Activated T-cell treated with anti-CD3 and anti-CD28 coated beads for 4 hours (primary cell): ENCODE measurements around the gene DNAJC5.

Experiments used
- DNase-seq: peaks from one replicate; pipeline ENCODE4 v3.0.0-alpha.2; 2020

DNAJC5 gene

DNA sequence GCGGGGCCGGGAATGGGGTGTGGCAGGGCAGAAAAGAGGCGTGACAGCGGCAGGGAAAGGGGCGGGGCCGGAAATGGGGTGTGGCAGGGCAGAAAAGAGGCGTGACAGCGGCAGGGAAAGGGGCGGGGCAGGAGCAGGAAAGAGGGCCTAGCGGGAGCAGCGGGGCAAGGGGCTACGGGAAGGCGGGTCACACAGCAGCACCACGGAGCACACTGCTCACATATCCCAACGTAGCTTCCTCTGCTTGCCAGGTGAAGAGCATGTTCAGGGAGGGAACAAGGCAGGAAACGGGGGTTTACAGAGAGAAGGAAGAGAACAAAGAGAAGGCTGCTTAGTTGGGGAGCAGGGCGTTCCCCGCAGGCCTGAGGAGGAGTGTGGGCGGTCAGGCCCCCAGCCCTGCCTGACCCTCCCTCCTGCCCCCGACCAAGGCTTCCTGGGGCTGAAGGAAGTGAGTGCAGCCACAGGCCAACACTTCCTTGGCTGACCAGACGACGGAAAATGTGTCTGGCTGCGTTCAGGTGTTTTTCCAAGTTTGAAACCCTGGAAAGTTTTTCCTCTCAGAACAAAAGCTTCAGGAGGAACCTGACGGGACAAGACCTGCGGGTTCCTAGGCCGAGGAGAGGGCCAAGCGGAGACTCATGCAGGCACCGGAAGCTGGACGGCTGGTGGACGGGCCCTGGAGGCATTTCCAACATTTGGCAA, 47.5 kb downstream of the DNAJC5 start:
- DNase-seq: no peak

DNA sequence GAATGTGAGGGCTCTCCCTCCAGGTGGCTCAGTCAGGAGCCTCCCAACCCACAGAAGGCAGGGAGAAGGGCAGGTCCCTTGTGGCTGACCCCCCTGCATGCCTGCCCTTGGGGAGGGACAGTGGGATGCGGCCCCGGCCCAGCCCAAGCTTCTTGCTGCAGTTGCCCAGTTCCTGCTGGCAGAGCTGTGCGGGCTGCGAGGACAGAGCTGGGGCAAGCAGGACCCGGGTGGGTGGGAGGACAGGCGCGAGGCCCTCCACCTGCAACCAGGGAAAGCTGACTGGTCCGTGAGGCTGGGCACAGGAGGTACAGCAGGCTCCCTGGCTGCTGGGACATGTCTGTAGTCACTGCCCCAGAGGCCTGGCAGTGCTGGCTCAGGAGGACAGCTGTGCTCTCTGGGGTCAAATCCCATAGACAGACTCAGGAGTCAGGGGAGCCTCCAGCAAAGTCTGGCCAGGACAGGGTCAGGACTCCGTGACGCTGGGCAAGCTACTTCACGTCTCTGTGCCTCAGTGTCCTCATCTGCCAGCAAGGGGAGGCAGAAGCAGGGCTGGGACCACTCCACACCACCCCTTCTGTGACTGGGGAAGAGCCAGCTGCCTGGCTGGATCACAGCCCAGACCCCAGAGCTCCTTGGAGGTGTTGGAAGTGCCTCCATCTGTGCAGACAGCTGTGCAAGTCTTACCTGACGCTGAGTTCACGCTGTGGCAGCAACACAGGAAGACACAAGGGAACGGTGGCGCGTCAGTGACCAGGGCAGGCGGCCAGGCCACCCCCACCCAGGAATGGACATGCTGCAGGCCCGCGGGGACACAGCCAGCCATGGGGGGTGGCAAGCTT, 48.3 kb downstream of the DNAJC5 start:
- DNase-seq: no peak

GRCh38 chr20:63943808-63944077, 48.8 kb downstream of the DNAJC5 start:
- no peak for DNase-seq

DNA sequence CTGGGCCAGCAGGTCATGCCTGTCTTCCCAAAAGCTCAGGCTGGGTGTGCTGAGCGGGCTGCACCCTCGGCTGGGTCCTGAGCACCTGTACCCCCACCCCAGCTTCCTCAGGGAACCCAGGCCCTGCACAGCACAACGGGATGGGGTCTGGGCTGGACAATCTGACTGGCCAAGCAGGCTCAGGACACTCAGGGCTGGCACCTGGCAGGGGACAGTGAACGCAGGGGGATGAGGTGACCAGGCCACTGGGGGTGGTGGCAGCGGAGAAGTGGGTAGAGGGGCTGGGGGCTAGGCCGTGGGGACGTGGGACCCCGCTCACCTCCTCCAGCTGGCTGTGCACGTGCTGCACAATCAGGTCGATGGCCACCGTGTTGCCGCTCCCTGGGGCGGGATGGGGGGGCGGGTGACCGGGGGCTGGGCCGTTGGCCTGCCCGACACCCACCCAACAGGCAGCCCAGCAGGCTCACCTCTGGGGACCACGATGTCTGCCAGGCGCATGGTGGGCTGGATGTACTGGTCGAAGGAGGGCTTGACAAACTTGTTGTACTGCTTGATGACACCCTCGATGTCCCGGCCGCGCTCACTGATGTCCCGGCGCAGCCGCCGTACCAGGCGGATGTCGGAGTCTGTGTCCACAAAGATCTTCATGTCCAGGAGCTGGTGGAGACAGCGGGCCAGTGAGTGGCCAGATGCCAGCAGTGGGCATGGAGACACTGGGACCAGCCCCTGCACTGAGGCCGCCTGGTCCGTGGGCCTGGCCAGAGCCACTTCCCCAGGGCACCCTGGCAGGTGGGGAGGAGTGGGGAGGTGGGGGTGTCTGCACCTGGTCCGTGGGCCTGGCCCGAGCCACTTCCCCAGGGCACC, 49.4 kb downstream of the DNAJC5 start:
- DNase-seq: no peak

- no peak for DNase-seq
Observed at GRCh38 chr20:63945031-63945658, 50.2 kb downstream of the DNAJC5 start.

DNA sequence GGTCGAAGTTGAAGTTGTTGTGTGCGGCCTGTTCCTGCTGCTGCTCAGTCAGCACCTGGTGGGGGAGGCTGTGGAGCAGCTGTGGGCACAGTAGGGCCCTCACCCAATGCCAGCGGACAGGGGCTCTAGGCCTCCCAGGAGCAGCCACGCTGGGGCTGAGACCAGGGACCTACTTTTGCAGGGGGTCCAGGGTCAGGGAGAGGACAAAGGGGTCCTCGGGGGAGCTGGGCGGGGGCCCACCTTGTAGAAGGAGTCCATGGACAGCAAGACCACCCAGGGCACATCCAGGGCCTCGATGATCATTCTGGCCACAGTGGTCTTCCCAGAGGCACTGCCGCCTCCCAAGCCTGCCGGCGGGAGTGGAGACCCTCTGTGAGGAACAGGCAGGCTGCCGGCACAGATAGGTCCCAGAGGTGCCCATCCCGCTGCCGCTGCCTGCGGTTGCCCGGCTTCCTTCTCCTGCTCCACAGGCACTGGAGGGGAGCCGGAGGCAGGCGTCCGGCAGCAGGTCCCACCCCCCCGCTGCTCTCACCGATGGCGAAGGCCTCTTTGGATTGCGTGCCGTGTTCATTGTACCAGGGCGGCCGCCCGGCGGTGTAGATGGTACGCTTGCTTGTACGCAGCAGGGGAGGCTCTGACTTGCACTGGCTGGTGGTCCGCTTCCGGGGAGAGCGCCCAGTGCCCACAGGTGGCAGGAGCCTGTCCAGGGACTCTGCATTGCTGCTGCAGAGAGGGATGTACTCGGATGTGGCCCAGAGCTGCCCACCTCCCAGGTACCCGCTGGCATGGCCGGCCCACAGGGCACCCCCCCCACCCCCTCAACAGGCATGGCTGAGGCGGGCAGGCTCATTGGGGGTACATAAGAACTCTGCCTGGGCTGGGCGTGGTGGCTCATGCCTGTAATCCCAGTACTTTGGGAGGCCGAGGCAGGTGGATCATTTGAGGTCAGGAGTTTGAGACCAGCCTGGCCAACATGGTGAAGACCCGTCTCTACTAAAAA, 51.3 kb downstream of the DNAJC5 start:
- DNase-seq: no peak

- no peak for DNase-seq
Observed at GRCh38 chr20:63946986-63947637, 52.2 kb downstream of the DNAJC5 start.

- DNase-seq: no peak
Observed at GRCh38 chr20:63947638-63948456, 52.9 kb downstream of the DNAJC5 start.

DNA sequence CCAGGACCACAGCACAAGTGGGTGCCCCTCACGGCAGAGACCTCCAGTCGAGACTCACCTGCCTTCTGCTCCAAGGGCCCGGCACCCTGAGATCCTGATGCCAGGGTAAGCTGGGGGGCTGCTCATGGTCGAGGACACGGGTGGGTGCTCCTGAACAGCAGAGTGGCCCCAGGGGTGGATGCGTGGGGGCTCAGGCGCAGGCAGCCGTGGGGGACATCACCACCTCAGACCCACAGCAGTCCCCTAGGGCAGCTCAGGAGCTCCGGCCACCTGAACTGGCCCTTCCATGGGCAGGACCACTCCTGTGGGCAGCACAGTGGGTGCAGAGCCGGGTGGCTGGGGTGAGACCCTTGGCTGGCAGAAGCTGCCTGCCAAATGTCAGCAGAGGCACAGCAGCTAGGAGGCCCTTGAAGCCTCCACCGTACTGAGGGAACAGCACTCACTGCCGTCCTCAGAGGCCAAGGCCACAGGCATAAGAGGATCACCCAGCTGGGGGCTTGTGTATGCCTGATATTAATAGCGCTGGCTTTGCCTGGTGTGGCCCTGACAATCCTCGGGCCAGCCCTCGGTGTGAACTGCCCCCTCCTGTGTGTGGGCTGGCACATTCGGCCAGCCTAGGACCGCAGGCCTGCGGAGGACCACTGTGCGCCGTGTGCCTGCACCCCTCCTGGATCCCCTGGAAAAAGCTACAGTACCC, 55.9 kb downstream of the DNAJC5 start:
- no peak for DNase-seq

DNA sequence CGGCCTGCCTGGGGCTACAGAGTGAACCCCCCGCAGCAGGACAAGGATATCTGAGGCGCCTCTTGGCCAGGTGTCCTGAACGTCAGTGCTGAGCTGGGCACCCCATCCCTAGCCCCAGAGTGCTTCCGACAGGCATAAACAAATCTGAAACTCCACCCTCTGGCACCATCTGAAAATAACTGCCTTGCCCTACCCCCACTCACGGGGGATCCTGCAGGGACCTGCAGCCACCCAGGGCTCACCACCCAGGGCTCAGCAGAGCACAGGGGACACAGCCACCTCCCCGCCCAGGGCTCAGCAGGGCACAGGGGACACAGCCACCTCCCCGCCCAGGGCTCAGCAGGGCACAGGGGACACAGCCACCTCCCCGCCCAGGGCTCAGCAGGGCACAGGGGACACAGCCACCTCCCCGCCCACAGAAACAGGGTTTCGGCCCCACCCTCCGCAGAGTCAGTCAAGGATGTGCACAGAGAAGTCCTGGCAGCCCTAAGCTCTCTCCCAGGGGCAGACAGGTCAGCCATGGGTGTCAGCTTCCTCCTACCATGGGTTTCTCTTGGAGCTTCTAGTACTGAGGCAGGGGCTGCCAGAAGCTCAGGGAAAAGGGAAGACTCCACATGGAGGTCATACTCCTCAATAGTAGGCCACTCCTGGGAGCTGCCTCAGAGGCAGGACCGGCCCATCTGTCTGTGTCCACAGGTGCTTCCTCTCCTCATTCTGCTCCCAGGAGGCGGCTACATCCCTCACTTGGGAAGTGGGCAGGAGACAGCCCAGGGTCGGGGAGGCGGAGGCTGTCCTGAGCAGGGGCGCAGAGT, 56.7 kb downstream of the DNAJC5 start:
- no peak for DNase-seq

DNA sequence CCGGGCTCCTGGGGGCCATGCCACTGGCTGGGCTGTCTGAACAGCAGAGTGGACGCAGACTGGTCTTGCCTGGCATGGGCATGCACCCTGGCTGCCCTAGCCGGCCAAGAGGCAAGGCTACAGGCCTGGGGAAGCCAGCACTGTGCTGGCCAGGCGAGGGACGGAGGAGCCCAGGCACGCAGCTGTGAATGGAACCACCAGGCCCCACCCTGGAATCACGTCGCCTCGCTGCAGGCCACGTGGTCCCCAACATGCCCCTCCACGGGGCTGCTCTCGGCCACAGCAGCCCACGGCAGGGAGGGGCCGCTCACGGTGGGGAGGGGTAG, 57.2 kb downstream of the DNAJC5 start:
- no peak for DNase-seq

GRCh38 chr20:63952769-63953168, 57.8 kb downstream of the DNAJC5 start:
- DNase-seq: no peak

GRCh38 chr20:63953764-63954429, 59.0 kb downstream of the DNAJC5 start:
- DNase-seq: no peak

DNA sequence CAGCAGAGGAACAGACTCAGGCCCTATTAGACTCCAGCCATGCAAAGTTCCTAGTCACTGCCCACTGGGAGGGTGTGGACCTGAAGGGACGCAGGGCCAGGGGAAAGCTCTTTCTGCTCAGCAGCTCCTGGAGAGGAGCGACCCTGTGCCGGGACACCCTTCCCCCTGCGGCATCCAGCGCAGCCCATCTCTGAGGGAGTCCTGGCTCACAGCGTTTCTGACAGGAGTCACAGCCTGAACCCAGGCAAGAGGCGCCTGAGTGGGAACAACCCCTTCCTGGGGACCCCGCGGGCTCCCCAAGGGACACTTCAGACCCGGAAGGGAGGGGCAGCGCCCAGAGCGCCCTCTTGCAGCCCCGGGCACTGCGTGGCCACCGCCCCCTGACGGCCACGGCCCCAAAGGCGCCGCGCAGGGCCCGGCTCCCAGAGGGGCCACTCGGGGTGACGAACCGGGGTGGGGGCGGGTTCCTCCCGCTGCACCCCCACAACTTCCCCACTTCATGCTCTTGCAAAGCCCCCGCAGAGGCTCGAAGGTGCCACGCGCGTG, 60.4 kb downstream of the DNAJC5 start:
- DNase-seq: no peak

DNA sequence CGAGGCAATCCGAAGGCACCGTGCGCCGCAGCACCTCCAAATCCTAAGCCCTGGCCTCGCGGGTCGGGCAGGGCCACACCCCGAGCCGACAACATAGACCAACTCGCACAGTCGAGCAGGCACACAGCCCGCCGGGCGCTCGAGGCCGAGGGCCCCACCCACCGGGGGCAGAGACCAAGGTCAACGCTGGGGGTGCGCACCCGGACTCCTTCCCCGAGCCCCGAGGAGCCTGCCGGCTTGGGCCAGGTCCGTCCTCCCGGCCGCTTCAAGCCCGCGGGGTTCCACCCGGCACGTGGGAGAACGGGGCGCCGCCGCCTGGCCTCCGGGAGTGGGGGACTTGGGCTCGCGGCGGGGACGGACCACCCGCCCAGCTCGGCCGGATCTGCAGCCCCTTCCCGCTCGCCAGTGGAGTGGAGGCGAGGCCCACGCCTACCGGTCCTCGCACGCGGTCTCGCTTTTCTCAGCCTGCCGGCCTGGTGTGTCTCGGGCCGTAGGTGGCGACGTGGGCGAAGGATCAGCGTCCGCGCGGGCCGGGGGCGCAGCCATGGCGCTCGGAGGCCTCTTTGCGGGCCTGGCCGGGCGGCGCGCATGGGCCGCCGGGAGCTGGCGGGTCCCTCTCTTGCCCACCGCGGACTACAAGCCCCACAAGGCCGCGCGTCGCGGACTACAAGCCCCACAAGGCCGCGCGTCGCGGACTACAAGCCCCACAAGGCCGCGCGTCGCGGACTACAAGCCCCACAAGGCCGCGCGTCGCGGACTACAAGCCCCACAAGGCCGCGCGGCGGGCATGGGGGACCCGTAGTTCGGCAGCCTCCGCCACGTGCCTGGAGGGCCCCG, 61.1 kb downstream of the DNAJC5 start, which contains the start of gene UCKL1:
Gene UCKL1, minus strand, starts transcription at position 590 of the 837 bp plus-strand sequence. Its CDS starts 44 bp downstream, at position 546.
- peak; percentile 84 for DNase-seq

- DNase-seq: no peak
Observed at GRCh38 chr20:63956664-63957003, 61.7 kb downstream of the DNAJC5 start.
